Neural progenitor cell (in vitro differentiated cells): ENCODE data around the gene ERAP2.

Source experiments
- CTCF ChIP-seq: fragments of 200-600 bp; sonication (generic); IDR thresholded peaks from 2 replicates; pipeline ENCODE4 v1.5.1; 2017; ENCODE audit warnings: antibody characterized with exemption, mild to moderate bottlenecking
- EZH2 ChIP-seq: fragments of 200-600 bp; sonication (generic); IDR thresholded peaks from 2 replicates; pipeline ENCODE4 v1.6.1; 2017; ENCODE audit warnings: antibody characterized with exemption, mild to moderate bottlenecking, moderate library complexity
- EZH2phosphoT487 ChIP-seq: fragments of 200-600 bp; sonication (generic); IDR thresholded peaks from 2 replicates; pipeline ENCODE4 v1.6.1; 2017; ENCODE audit warnings: antibody characterized with exemption

- TF ChIP-seq EZH2 = no peak
- no peak for TF ChIP-seq CTCF
- no peak for TF ChIP-seq EZH2phosphoT487
Observed at GRCh38 chr5:96919754-96920197, 43.5 kb downstream of the ERAP2 start.
